ELF-1 (cell line): ENCODE results near the gene CDK14.

Experiments
- DNase-seq: peaks from one replicate; pipeline ENCODE4 v3.0.0-alpha.2; 2016; ENCODE audit warnings: low read depth, low spot score

Gene CDK14

DNA sequence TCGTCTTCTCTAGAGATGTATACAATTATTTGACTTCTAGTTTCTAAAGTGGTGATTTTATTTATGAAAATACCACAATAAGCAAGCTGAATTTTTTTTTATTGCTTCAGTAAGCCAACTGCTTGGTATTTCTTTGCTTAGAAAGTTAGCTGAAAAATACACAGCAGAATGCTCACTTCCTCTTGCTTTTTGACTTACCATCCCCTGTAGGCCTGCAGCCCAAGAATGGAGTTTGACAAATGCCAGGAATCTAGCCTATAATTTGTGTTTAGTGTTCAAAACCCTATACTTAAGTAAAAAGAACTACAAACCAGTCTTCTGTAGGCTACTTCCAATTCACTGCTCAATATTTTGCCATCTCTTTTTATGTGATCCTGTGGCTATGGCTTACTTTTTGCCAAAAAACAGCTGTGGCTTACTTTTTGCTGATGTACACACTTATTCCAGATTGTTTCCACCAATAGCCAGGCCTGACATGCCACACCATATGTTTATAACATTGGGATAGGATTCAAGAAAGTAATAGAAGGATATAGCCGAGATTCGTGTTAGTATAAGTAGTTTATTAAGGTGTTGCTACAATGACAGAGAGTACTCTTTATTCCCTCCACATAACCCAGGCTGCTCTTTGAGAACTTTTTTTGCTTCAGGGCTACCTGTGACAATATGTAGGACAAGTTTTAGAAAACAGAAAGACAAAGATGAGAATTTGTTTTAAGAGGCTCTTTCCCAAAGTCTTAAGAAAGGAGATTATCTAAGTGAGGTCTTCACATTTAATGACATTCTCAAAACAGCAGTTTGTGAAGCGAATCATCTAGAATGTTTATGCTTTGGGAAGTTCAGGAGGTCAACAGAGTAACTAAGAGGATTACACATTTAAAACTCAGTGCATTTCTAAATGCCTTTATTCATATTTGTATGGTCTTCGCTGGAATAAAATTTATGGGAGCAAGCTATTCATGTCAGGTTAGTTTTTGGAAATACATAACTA is 404.2 kb downstream of the CDK14 start:
- no peak for DNase-seq

DNA sequence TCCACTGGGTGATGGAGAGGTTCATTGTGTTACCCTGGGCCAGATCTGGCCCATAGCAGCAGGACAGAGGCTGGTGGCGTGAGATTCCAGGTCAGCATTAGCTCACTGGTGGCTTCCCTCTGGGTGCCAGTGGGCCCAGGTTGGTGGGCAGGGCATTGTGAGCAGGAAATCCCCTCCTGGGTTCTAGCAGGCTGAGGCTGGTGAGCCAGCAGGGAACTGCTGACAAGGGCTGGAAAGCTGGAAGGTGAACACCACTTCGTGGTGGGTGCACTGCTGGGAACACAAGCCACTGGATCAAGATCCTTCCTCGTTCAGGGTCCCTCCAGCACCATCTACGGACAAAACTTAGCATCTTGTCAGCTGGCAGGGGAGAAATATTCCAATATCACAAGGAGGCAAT is 408.9 kb downstream of the CDK14 start:
- DNase-seq: no peak

DNA sequence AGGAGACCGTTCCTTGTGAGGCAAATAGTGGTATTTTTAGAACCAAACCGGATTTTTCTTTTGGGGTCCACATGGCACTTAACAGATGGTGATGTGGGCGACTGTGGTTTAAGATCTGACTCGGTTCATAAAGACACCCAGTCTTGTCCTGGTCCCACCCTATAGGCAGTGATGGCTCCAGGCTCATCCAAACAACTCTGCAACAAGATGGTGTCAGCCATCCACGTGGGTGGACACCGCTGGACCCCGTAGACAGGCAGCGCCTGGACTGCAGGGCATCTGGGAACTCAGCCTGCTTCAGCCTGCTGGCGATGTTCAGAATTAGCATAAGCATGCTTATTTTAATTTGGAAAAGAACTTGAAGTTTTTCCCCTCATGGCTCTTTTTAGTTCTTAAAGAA is 409.7 kb downstream of the CDK14 start:
- DNase-seq: no peak

GRCh38 chr7:91007371-91007770 is 411.2 kb downstream of the CDK14 start:
- DNase-seq: no peak

- DNase-seq: no peak
These were observed 417.0 kb downstream of the CDK14 start for GRCh38 chr7:91013078-91013477.

DNA sequence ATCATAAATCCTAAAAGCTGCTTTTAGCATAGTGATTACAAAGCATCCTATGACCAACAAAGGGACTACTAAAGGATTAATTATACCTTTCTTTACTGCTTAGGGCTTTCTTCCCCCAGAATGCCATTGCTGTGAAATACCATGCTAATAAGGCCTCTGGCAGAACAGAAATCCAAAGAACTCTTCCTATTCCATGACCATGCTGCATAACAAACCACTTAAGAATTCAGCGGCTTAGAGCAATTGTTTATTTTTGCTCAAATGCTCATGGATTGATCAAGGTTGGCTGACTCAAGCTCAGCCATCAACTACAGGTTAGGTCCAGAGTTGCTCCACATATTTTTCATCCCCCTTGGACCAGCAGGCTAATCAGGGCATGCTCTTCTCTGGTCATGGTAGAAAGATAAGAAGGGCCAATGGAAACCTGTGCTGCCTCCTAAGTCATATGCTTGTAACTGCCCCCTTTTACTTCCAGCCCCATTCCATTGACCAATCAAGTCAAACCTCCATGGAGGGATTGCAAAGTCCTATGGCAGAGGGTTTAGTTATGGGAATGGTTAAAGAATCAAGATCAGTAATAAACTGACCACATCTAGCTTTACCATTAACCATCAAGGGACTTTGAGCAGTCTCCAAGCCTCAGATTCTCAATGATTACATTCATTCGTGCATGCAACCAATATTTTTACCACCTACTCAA is 423.7 kb downstream of the CDK14 start:
- no peak for DNase-seq

- DNase-seq: no peak
These were observed 424.7 kb downstream of the CDK14 start for GRCh38 chr7:91020636-91021385.

GRCh38 chr7:91021956-91022355 is 425.8 kb downstream of the CDK14 start:
- DNase-seq: no peak

GRCh38 chr7:91025906-91026390 is 429.8 kb downstream of the CDK14 start:
- no peak for DNase-seq

DNA sequence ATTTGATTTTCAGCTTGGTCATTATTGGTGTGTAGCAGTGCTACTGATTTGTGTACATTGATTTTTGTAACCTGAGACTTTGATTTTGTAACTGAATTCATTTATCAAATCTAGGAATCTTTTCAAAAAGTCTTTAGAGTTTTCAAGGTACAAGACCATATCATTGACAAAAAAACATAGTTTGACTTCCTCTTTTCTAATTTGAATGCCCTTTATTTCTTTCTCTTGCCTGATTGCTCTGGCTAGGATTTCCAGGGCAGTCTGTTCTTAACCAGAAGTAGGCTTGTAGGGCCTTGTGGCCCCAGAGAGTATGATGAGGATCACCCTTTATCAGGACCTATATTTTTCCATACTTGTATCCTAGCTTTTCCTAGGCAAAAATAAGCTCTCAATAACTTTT is 433.6 kb downstream of the CDK14 start:
- DNase-seq: no peak

DNA sequence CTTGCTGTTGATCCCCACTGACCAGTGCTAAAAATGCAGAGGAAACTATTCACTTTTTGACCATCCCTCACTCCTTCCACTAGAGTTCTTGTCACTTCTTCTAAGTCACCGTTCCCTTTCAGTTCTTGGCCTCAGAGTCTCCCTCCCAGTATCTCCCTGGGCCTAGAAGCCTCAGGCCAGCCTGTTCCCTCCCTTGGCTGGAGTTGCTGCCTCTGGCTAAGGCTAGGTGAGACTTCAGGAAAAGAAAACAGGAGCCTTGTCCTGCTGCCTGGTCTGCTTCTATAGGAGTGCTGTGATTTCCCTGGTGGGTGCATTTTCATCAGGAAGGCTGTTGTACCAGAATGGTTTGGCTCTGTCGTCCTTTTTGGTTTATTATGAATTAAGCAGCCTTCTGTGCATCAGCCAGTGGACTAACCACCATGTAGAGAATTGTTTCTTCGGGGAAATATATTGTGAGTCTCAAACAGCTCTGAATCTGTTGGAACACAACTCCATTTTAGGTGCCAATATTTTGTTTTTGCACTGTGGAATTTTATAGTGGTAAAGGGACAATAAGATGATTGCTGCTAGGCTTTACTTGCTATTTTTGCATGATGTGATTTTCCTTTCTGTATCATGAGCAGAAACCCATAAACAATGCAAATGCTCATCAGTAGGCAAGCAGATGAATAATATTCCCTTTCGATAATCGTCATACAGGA is 434.7 kb downstream of the CDK14 start:
- DNase-seq: peak; percentile 46

GRCh38 chr7:91031757-91032156 is 435.6 kb downstream of the CDK14 start:
- DNase-seq: peak; percentile 59

- no peak for DNase-seq
These were observed 437.5 kb downstream of the CDK14 start for GRCh38 chr7:91033574-91033973.

- peak; percentile 47 for DNase-seq
These were observed 438.6 kb downstream of the CDK14 start for GRCh38 chr7:91034459-91035368.

GRCh38 chr7:91039033-91039432 is 442.9 kb downstream of the CDK14 start:
- no peak for DNase-seq

GRCh38 chr7:91041141-91041540 is 445.0 kb downstream of the CDK14 start:
- DNase-seq: no peak

DNA sequence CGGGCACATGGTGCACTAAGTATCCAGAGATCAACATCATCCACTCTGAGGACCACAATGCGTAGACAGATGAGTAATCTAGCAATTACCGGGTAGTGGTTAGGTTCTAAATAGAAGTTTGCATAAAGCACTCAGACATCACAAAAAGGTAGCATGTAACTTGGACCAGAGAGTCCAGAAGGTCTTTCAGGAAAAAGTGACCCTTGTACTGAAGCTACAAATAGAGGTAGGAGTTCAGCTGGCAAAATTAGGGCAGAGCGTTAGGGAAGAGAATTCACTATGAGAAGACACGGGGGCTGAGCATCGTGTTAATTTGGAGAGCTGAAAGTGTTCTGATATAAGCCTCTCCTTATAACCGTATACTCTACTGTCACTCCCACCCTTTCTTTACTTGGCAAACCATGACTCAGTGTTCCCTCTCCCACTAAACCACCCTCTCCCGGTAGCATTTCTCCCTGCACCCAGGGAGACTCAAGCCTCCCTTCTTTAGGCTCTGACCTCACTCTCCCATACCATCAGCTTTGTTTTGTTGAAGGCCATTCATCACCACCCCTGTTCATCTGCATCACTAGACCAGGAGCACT is 445.9 kb downstream of the CDK14 start:
- DNase-seq: no peak

GRCh38 chr7:91043186-91043585 is 447.1 kb downstream of the CDK14 start:
- no peak for DNase-seq

GRCh38 chr7:91043924-91044645 is 448.0 kb downstream of the CDK14 start:
- peak; percentile 59 for DNase-seq
